K562 (cell line): ENCODE measurements around the gene SRPK1. TPM values are rescaled to one million over a fixed set of nuclear protein-coding genes. Genes with fewer than 3 reads are reported as not detected.

Experiments
- ATAC-seq: fragments of 200-7000 bp; cut with Tn5 transposase; 3 replicates; pipeline ENCODE4 v1.9.1; 2020; ENCODE audit warnings: moderate library complexity
- BruUV-seq: library from RNA; stranded (reverse); fragments of 400-500 nt; replicated peaks from 2 replicates; lab custom pipeline; 2021; lab: Mats Ljungman, UMichigan
- CTCF ChIA-PET: fragments of 300-600 bp; formaldehyde crosslinking; extraction: SDS; loops from one replicate; lab custom pipeline; 2021; ENCODE audit warnings: low intra/inter-chr PET ratio; lab: Yijun Ruan, JAX
- POLR2A ChIA-PET: fragments of 300-600, 350-650 bp; sonication (Branson Sonifier 250); formaldehyde crosslinking; extraction: SDS; loops from one replicate; lab custom pipeline; 2021; ENCODE audit warnings: antibody characterized with exemption, inconsistent platforms; lab: Yijun Ruan, JAX
- DNase-seq, 4 experiments: peaks; one replicate each; pipeline versions ENCODE4 v3.0.0 to v3.0.0-alpha.2; 2011 to 2018; ENCODE audit warnings: low spot score in 3 of 4, mixed read lengths in 3 of 4; ENCODE audit errors: extremely low read depth in 1 of 4
- FAIRE-seq: peaks from 2 replicates; lab custom pipeline; 2011; peaks lifted over from hg19 to GRCh38; lab: Jason Lieb, UNC
- H2AFZ ChIP-seq: 2 replicates; pipeline ENCODE4 v1.6.0; 2011; ENCODE audit warnings: low read depth, low read length, control low read depth, inconsistent platforms
- H3K27ac ChIP-seq: fragments of 200-600 bp; 3 replicates; pipeline ENCODE4 v1.8.0; 2011; ENCODE audit warnings: low read depth, mild to moderate bottlenecking, control low read depth, inconsistent platforms, low read length, moderate library complexity, mixed read lengths; ENCODE audit errors: extremely low read depth
- H3K27me3 ChIP-seq, 2 experiments: fragments of 300-600 bp in 1 of 2; 2 replicates in 1 of 2; 3 replicates in 1 of 2; pipeline versions ENCODE4 v1.6.0 to v1.8.0; 2011; ENCODE audit warnings: inconsistent platforms in 2 of 2, low read length in 2 of 2, mild to moderate bottlenecking in 1 of 2, mixed read lengths in 1 of 2, moderate library complexity in 1 of 2; ENCODE audit not compliant: control insufficient read depth in 2 of 2, insufficient read depth in 2 of 2
- H3K36me3 ChIP-seq: fragments of 300-600 bp; 3 replicates; pipeline ENCODE4 v1.8.0; 2011; ENCODE audit warnings: mild to moderate bottlenecking, low read length, inconsistent platforms; ENCODE audit not compliant: control insufficient read depth, insufficient read depth
- H3K4me1 ChIP-seq, 2 experiments: fragments of 200-600 bp in 1 of 2; replicated peaks in 1 of 2; 2 replicates in 1 of 2; 3 replicates in 1 of 2; pipeline versions ENCODE4 v1.5.1 to v1.8.0; 2011; ENCODE audit warnings: inconsistent platforms in 2 of 2, low read length in 2 of 2, mild to moderate bottlenecking in 1 of 2, mixed read lengths in 1 of 2, moderate library complexity in 1 of 2; ENCODE audit not compliant: control insufficient read depth in 2 of 2, insufficient read depth in 2 of 2
- H3K4me2 ChIP-seq: 2 replicates; pipeline ENCODE4 v1.6.1; 2011; ENCODE audit warnings: low read length, control low read depth, inconsistent platforms, mixed read lengths; ENCODE audit not compliant: insufficient read depth
- H3K4me3 ChIP-seq: fragments of 200-600 bp; sonication (generic), shearing (Covaris generic); 2 replicates; pipeline ENCODE4 v1.5.1; 2016; ENCODE audit warnings: control low read depth, inconsistent platforms
- H3K79me2 ChIP-seq: fragments of 200-600 bp; 3 replicates; pipeline ENCODE4 v1.8.0; 2011; ENCODE audit warnings: low read length, inconsistent platforms; ENCODE audit not compliant: control insufficient read depth, insufficient read depth
- H3K9ac ChIP-seq, 2 experiments: 2 replicates each; pipeline versions ENCODE4 v1.6.0 to v1.6.1; 2011; ENCODE audit warnings: low read depth in 2 of 2, low read length in 2 of 2, control low read depth in 1 of 2, inconsistent platforms in 1 of 2, mild to moderate bottlenecking in 1 of 2, mixed read lengths in 1 of 2; ENCODE audit not compliant: insufficient read depth in 1 of 2
- H3K9me1 ChIP-seq: one replicate; pipeline ENCODE4 v1.6.0; 2011; ENCODE audit warnings: inconsistent platforms, mild to moderate bottlenecking, low read length, moderate library complexity; ENCODE audit not compliant: control insufficient read depth, insufficient read depth
- H3K9me3 ChIP-seq: replicated peaks from 2 replicates; pipeline ENCODE4 v1.5.1; 2011; ENCODE audit warnings: low read depth, low read length, inconsistent platforms; ENCODE audit not compliant: control insufficient read depth, insufficient read depth
- H4K20me1 ChIP-seq: replicated peaks from 2 replicates; pipeline ENCODE4 v1.6.1; 2011; ENCODE audit warnings: low read length, inconsistent platforms, mixed read lengths; ENCODE audit not compliant: control insufficient read depth, insufficient read depth
- CBX8 ChIP-seq: fragments of 200-600 bp; sonication (generic); IDR thresholded peaks from 2 replicates; pipeline ENCODE4 v1.6.1; 2012; ENCODE audit warnings: borderline replicate concordance, mixed run types, low read depth, mild to moderate bottlenecking, moderate library complexity, mixed read lengths, low read length, control low read depth, inconsistent platforms; ENCODE audit not compliant: poor library complexity, severe bottlenecking; ENCODE audit errors: extremely low read depth
- CSDE1 ChIP-seq, 2 experiments: fragments of 450-650 bp; IDR thresholded peaks; 2 replicates each; pipeline ENCODE4 v1.6.1; 2016; ENCODE audit warnings: mild to moderate bottlenecking in 1 of 2
- GATAD2B ChIP-seq: fragments of 450-650 bp; IDR thresholded peaks from 2 replicates; pipeline ENCODE4 v1.6.1; 2017; ENCODE audit warnings: mild to moderate bottlenecking, borderline replicate concordance
- PATZ1 ChIP-seq: fragments of 250-450 bp; sonication (Bioruptor Pico); IDR thresholded peaks from 2 replicates; pipeline ENCODE4 v1.5.0; 2020; ENCODE audit warnings: mild to moderate bottlenecking, borderline replicate concordance
- RHOXF2B ChIP-seq: fragments of 250-450 bp; sonication (Bioruptor Pico); conservative IDR thresholded peaks from 2 replicates; pipeline ENCODE4 v1.5.1; 2021
- TCF7 ChIP-seq: sonication (generic); IDR thresholded peaks from 2 replicates; pipeline ENCODE4 v1.6.1; 2016; ENCODE audit warnings: antibody characterized with exemption, borderline replicate concordance
- VEZF1 ChIP-seq: fragments of 200-800 bp; sonication (Bioruptor generic); IDR thresholded peaks from 2 replicates; pipeline ENCODE4 v1.6.1; 2017; ENCODE audit warnings: missing genetic modification characterization, missing compliant biosample characterization
- ZC3H11A ChIP-seq: IDR thresholded peaks from 2 replicates; pipeline ENCODE4 v1.6.1; 2012; ENCODE audit warnings: low read depth, low read length, improper control_type of control experiment
- ZNF146 ChIP-seq: IDR thresholded peaks from one replicate; pipeline ENCODE4 v1.6.1; 2018; ENCODE audit warnings: missing compliant biosample characterization; ENCODE audit not compliant: unreplicated experiment
- ZNF561 ChIP-seq: fragments of 450-650 bp; formaldehyde crosslinking; conservative IDR thresholded peaks from 2 replicates; pipeline ENCODE4 v1.4.0; 2020; ENCODE audit warnings: mild to moderate bottlenecking, moderate library complexity
- ZZZ3 ChIP-seq: fragments of 450-650 bp; IDR thresholded peaks from 2 replicates; pipeline ENCODE4 v1.6.1; 2016; ENCODE audit warnings: antibody characterized with exemption, mild to moderate bottlenecking, moderate library complexity
- WGBS: fragments of 100-300 bp; shearing (Covaris generic); methylation state at CpG from one replicate; pipeline ENCODE4 v1.1.6; 2016; ENCODE audit warnings: low coverage, mixed read lengths; ENCODE audit not compliant: insufficient coverage; ENCODE audit errors: missing lambda C conversion rate; 5-methylcytosine and 5-hydroxymethylcytosine counted together
- in situ Hi-C: fragments of 300-500 bp; cut with MboI; formaldehyde crosslinking; loops from 4 replicates; pipeline ENCODE4 v1.15.0; 2018; ENCODE audit warnings: inconsistent platforms, mixed read lengths
- intact Hi-C: fragments of 100-400 bp; cut with micrococcal nuclease; formaldehyde crosslinking; loops from 2 replicates; pipeline ENCODE4 v1.14.2; 2022
- polyA plus RNA-seq, 8 experiments: library from polyadenylated mRNA; depleted of rRNA in 4 of 8; stranded (reverse) in 5 of 8; unstranded in 3 of 8; fragments of >200 nt; fragmentation: Nextera tagmentation in 2 of 8; fragmentation: Illumina TruSeq in 1 of 8; extraction: Ambion mirVana in 2 of 8; extraction: Trizol in 1 of 8; gene quantifications; 2 replicates each; pipeline versions ENCODE4 v1.2.1 to v1.2.3, GENCODE V29; 2011 to 2014; ENCODE audit warnings: inconsistent platforms in 1 of 8, missing spikeins in 1 of 8
- total RNA-seq, 7 experiments: library from RNA; depleted of rRNA in 6 of 7; stranded (reverse); fragments of >200 nt in 6 of 7; fragmentation: Illumina TruSeq in 2 of 7; extraction: Trizol in 2 of 7; gene quantifications; 2 replicates each; pipeline versions ENCODE4 v1.2.1 to v1.2.3, GENCODE V29; 2011 to 2021; ENCODE audit warnings: low replicate concordance in 1 of 7

The SRPK1 gene
- total and polyA plus RNA-seq, 9 of the 15 experiments (the other 6 are each of a cell fraction or from before 2014, with no cell fraction given), result 99.6 to 185 (median 159) TPM

GRCh38 chr6:35905841-35906498 lies 14.9 kb downstream of the SRPK1 start (continued):
- no peak for TF ChIP-seq PATZ1 (CRISPR knock-in tag)
- TF ChIP-seq, all 486 proteins: peak for 0

GRCh38 chr6:35905141-35905785 lies 15.6 kb downstream of the SRPK1 start:
- Histone ChIP-seq H3K79me2 (peaks cover 99% of the 10 kb centered on the region), H3K27ac (no peak overlapping the region), H3K36me3 (peaks cover 88% of the 10 kb centered on the region), H3K4me2 (no peak overlapping the region), H3K9ac (no peak overlapping the region), H4K20me1 (no peaks in the 10 kb centered on the region), H3K4me1 (no peaks in the 10 kb centered on the region; a peak in 2 of 5 replicates), H3K9me3 (peaks cover 12% of the 10 kb centered on the region), H3K27me3 (no peaks in the 10 kb centered on the region), H2AFZ (no peak overlapping the region), H3K4me3 (no peak overlapping the region), H3K9me1 (no peaks in the 10 kb centered on the region)
- ChIA-PET POLR2A (interaction anchor here (0.6 to 1.6 kb wide), 6 partner anchors 12 to 928 kb away, joined by 3 to 9 read pairs (median 4); no protein-coding TSS in a partner anchor), CTCF (no interaction called here)
- intact Hi-C loops, result no loop called here
- TF ChIP-seq ZNF146 (CRISPR knock-in tag) (no peak), CBX8 (no peak), TCF7 (no peak), ZZZ3 (no peak), VEZF1 (CRISPR knock-in tag) (no peak), ZC3H11A (no peak), RHOXF2B (CRISPR knock-in tag) (no peak), ZNF561 (CRISPR knock-in tag) (no peak), CSDE1 (IDR thresholded peaks at IDR 0.05) (no peak), GATAD2B (no peak)
- FAIRE-seq (no peak), DNase-seq (no peak), ATAC-seq (no peak)
- in situ Hi-C loops, result no loop called here
- WGBS, result 88% methylated on average over 2 of the region's 2 CpGs
- BruUV-seq, result no TSS peak
